Measurements from ENCODE around the gene PEAK1. TPM values are rescaled to one million over a fixed set of nuclear protein-coding genes. Genes with fewer than 3 reads are reported as not detected.

Gene PEAK1
- total RNA-seq, 1 donor from 2014 or later, result 32.3 TPM

GRCh38 chr15:77386626-77387025 lies 33.3 kb downstream of the PEAK1 start:
- no peak for TF ChIP-seq CTCF (IDR thresholded peaks at IDR 0.05; ENCODE audit: unreplicated experiment)
- Mint-ChIP-seq H3K27ac (no peak overlapping the region), H3K27me3 (no peaks in the 10 kb centered on the region), H3K4me1 (ENCODE audit: low read depth) (peaks cover under 1% of the 10 kb centered on the region), H3K36me3 (ENCODE audit: insufficient read depth) (no peaks in the 10 kb centered on the region), H3K9me3 (ENCODE audit: low read depth) (no peaks in the 10 kb centered on the region), H3K4me3 (ENCODE audit: low read depth) (no peak overlapping the region)
- no peak for DNase-seq (ENCODE audit: low spot score, unreplicated experiment)

DNA sequence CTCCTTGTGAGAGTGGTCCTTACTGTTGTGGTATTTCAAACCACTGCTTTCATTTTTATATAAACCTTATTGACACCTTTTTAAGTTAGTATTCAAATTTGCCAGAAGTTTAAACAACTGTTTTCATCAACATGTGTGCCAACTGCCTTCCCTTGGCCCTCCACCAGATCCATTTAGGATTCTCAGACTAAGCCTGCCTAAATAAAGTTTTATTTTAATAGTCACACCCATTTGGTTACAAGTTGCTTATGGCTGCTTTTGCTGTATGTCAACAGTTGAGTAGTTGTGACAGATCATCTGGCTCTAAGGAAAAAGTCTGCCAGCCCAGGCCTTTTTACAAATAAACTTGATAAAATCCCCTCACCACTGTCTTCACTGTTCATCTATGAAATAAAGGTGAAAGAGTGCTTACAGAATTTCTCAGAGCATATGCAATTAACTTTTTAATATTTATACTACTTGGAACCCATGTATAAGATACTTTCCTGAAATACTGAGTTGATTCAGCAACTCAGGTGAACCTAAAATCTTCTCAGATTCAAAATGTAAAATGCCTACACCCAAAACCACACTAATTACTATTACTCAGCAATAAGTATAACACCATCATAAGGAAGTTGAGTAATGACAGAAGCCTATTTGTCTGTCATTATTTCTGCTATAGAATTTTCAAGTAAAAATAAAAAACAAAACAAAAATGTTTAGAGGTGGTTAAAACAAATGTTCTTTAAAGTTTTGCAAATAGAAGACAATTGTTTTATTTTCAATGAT lies 35.1 kb downstream of the PEAK1 start:
- TF ChIP-seq CTCF (IDR thresholded peaks at IDR 0.05; ENCODE audit: unreplicated experiment), result no peak
- no peak overlapping the region for H3K4me3 Mint-ChIP-seq (ENCODE audit: low read depth)
- no peaks in the 10 kb centered on the region for H3K9me3 Mint-ChIP-seq (ENCODE audit: low read depth)
- H3K36me3 Mint-ChIP-seq (ENCODE audit: insufficient read depth), result no peaks in the 10 kb centered on the region
- no peaks in the 10 kb centered on the region for H3K27me3 Mint-ChIP-seq
- no peak overlapping the region for H3K27ac Mint-ChIP-seq
- no peak for DNase-seq (ENCODE audit: low spot score, unreplicated experiment)
- H3K4me1 Mint-ChIP-seq (ENCODE audit: low read depth), result peaks cover 9% of the 10 kb centered on the region

- Mint-ChIP-seq H3K9me3 (ENCODE audit: low read depth) (no peaks in the 10 kb centered on the region), H3K27ac (no peak overlapping the region), H3K4me1 (ENCODE audit: low read depth) (peaks cover 13% of the 10 kb centered on the region), H3K4me3 (ENCODE audit: low read depth) (no peak overlapping the region), H3K36me3 (ENCODE audit: insufficient read depth) (no peaks in the 10 kb centered on the region), H3K27me3 (no peaks in the 10 kb centered on the region)
- TF ChIP-seq CTCF (IDR thresholded peaks at IDR 0.05; ENCODE audit: unreplicated experiment), result no peak
- DNase-seq (ENCODE audit: low spot score, unreplicated experiment), result no peak
Observed at GRCh38 chr15:77384086-77384485, 35.8 kb downstream of the PEAK1 start.

- no peak for TF ChIP-seq CTCF (IDR thresholded peaks at IDR 0.05; ENCODE audit: unreplicated experiment)
- no peak for DNase-seq (ENCODE audit: low spot score, unreplicated experiment)
- Mint-ChIP-seq H3K4me1 (ENCODE audit: low read depth) (peaks cover 13% of the 10 kb centered on the region), H3K9me3 (ENCODE audit: low read depth) (no peaks in the 10 kb centered on the region), H3K27ac (no peak overlapping the region), H3K27me3 (no peaks in the 10 kb centered on the region), H3K4me3 (ENCODE audit: low read depth) (no peak overlapping the region), H3K36me3 (ENCODE audit: insufficient read depth) (no peaks in the 10 kb centered on the region)
Observed at GRCh38 chr15:77380033-77380432, 39.9 kb downstream of the PEAK1 start.

DNA sequence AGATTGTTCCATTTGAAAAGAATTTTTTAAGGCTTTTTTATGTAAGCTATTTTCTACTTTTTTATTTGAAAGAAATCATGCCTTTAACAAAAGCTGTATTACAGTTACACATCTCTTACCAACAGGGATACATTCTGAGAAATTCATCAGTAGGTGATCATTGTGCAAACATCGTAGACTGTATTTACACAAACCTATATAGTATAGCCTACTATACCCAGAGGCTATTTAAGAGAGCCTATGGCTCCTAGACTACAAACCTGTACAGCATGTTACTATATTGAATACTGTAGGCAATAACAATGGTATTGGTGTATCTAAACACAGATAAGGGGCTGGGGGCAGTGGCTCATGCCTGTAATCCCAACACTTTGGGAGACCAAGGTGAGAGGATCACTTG lies 43.1 kb downstream of the PEAK1 start:
- H3K9me3 Mint-ChIP-seq (ENCODE audit: low read depth), result no peaks in the 10 kb centered on the region
- H3K27ac Mint-ChIP-seq, result no peak overlapping the region
- no peaks in the 10 kb centered on the region for H3K36me3 Mint-ChIP-seq (ENCODE audit: insufficient read depth)
- peaks cover 15% of the 10 kb centered on the region for H3K4me1 Mint-ChIP-seq (ENCODE audit: low read depth)
- DNase-seq (ENCODE audit: low spot score, unreplicated experiment), result no peak
- no peaks in the 10 kb centered on the region for H3K27me3 Mint-ChIP-seq
- no peak for TF ChIP-seq CTCF (IDR thresholded peaks at IDR 0.05; ENCODE audit: unreplicated experiment)
- no peak overlapping the region for H3K4me3 Mint-ChIP-seq (ENCODE audit: low read depth)

All from progenitor cell of endocrine pancreas (in vitro differentiated cells).